ENCODE results near the gene HDAC5. TPM values are rescaled to one million over a fixed set of nuclear protein-coding genes. Genes with fewer than 3 reads are reported as not detected.
"Not testable (repeated sequence)": the region's sequence is repeated elsewhere in the genome, so short reads cannot be mapped to it uniquely, and the experiment has no call there.

HDAC5 gene
- total RNA-seq, 1 donor from 2014 or later = 52.1 TPM

- peak; percentile 85 for DNase-seq
Observed at GRCh38 chr17:44110823-44111633, 12.4 kb downstream of the HDAC5 start.

- DNase-seq = no peak
Observed at GRCh38 chr17:44110011-44110686, 13.3 kb downstream of the HDAC5 start.

GRCh38 chr17:44109312-44109630 is 14.2 kb downstream of the HDAC5 start:
- no peak for DNase-seq

GRCh38 chr17:44108440-44109311 is 14.8 kb downstream of the HDAC5 start:
- DNase-seq = peak; percentile 71

GRCh38 chr17:44106801-44107200 is 16.6 kb downstream of the HDAC5 start:
- no peak for DNase-seq

GRCh38 chr17:44105941-44106340 is 17.5 kb downstream of the HDAC5 start:
- DNase-seq = no peak

- DNase-seq = no peak
Observed at GRCh38 chr17:44105483-44105882, 18.0 kb downstream of the HDAC5 start.

- no peak for DNase-seq
Observed at GRCh38 chr17:44102849-44103622, 20.4 kb downstream of the HDAC5 start.

- not testable (repeated sequence) for DNase-seq
Observed at GRCh38 chr17:44101858-44102257, 21.6 kb downstream of the HDAC5 start.

GRCh38 chr17:44097110-44097958 is 26.1 kb downstream of the HDAC5 start:
- DNase-seq = no peak

- DNase-seq = peak; percentile 96
Observed at GRCh38 chr17:44095647-44096496, 27.6 kb downstream of the HDAC5 start.

GRCh38 chr17:44095388-44095646 is 28.1 kb downstream of the HDAC5 start:
- no peak for DNase-seq

- DNase-seq = peak; percentile 11
Observed at GRCh38 chr17:44094701-44095387, 28.6 kb downstream of the HDAC5 start.

- DNase-seq = no peak
Observed at GRCh38 chr17:44093231-44093900, 30.1 kb downstream of the HDAC5 start.

GRCh38 chr17:44092051-44092450 is 31.4 kb downstream of the HDAC5 start:
- no peak for DNase-seq

- DNase-seq = no peak
Observed at GRCh38 chr17:44091200-44091997, 32.0 kb downstream of the HDAC5 start.

- DNase-seq = no peak
Observed at GRCh38 chr17:44088254-44088653, 35.2 kb downstream of the HDAC5 start.

- no peak for DNase-seq
Observed at GRCh38 chr17:44087319-44087718, 36.1 kb downstream of the HDAC5 start.

Data from dermis blood vessel endothelial cell (primary cell).